ENCODE data around the gene GABRD. TPM values are rescaled to one million over a fixed set of nuclear protein-coding genes. Genes with fewer than 3 reads are reported as not detected.

GABRD gene
- total and polyA plus RNA-seq, 10 of the 15 experiments (the other 5 are each of a cell fraction or from before 2014, with no cell fraction given), result not detected

DNA sequence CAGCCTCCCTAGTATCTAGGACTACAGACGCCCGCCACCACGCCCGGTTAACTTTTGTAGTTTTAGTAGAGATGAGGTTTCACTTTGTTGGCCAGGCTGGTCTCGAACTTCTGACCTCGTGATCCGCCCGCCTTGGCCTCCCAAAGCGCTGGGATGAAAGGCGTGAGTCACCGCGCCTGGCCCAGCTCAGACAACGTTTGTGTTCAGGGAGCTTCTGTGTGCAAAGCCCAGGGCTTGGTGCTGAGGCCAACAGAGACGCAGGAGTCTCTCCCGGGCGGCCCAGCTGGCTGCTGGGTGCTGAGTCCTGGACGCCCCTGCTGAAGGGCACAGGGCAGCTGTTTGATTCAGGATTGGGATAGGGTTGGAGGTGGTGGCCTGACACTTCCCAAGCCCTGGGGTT, 34.1 kb downstream of the GABRD start (continued):
- TF ChIP-seq CREM (IDR thresholded peaks at IDR 0.05; ENCODE audit: low read depth), result no peak

GRCh38 chr1:2053784-2054376, 34.7 kb downstream of the GABRD start:
- no peak for DNase-seq (ENCODE audit: low read depth, low spot score)
- SMC1A ChIA-PET (ENCODE audit: uncharacterized antibody, unreplicated experiment), result no interaction called here
- no peaks in the 10 kb centered on the region for H3K36me3 ChIP-seq (ENCODE audit: control insufficient read depth in 2 of 2, insufficient read depth in 2 of 2, low read length in 1 of 2)
- no peaks in the 10 kb centered on the region for H3K27me3 ChIP-seq (replicated peaks in 1 of 2; ENCODE audit: control insufficient read depth in 2 of 2, insufficient read depth in 2 of 2, low read length in 1 of 2)
- no peaks in the 10 kb centered on the region for H4K20me1 ChIP-seq (ENCODE audit: control insufficient read depth, insufficient read depth)
- H3K9ac ChIP-seq (ENCODE audit: control insufficient read depth, insufficient read depth, low read length), result no peak overlapping the region
- H3K4me1 ChIP-seq (ENCODE audit: control insufficient read depth, insufficient read depth, low read length), result no peaks in the 10 kb centered on the region
- intact Hi-C loops (cut with micrococcal nuclease; ENCODE audit: unreplicated experiment) (no loop called here), in situ Hi-C loops (cut with MboI) (no loop called here)
- CTCF ChIA-PET, result no interaction called here
- no peak for FAIRE-seq
- RAD21 ChIA-PET (ENCODE audit: unreplicated experiment), result no interaction called here
- H3K4me2 ChIP-seq (ENCODE audit: control insufficient read depth, insufficient read depth), result no peak overlapping the region
- no TSS peak for BruUV-seq (replicated peaks)
- POLR2A ChIA-PET, result no interaction called here
- no peak overlapping the region for H2AFZ ChIP-seq (ENCODE audit: control insufficient read depth, low read depth, low read length)
- 68% methylated on average over 12 of the region's 12 CpGs for WGBS (ENCODE audit: insufficient coverage, insufficient replicate concordance, low lambda C conversion rate, missing lambda C conversion rate)
- no peak for ATAC-seq
- H3K9me3 ChIP-seq (replicated peaks; ENCODE audit: control insufficient read depth, insufficient read depth, low read length), result no peaks in the 10 kb centered on the region
- H3K79me2 ChIP-seq (ENCODE audit: control insufficient read depth, insufficient read depth, low read length), result no peaks in the 10 kb centered on the region
- H3K27ac ChIP-seq (ENCODE audit: control insufficient read depth, insufficient read depth), result no peak overlapping the region
- no peak overlapping the region for H3K4me3 ChIP-seq
- TF ChIP-seq MXI1 (IDR thresholded peaks at IDR 0.05; ENCODE audit: low read depth, low read length) (no peak), MEF2B (IDR thresholded peaks at IDR 0.05; ENCODE audit: partially characterized antibody, poor library complexity, severe bottlenecking) (no peak), PAX5 (IDR thresholded peaks at IDR 0.05; ENCODE audit: borderline replicate concordance, low read depth, low read length) (no peak), YBX1 (IDR thresholded peaks at IDR 0.05) (no peak), RFX5 (IDR thresholded peaks at IDR 0.05; ENCODE audit: low read depth, low read length) (no peak), NFYA (IDR thresholded peaks at IDR 0.05; ENCODE audit: borderline replicate concordance, low read depth, low read length) (no peak), ASH2L (IDR thresholded peaks at IDR 0.05; ENCODE audit: borderline replicate concordance, low read depth) (no peak), KLF5 (IDR thresholded peaks at IDR 0.05; ENCODE audit: partially characterized antibody) (no peak), ZNF622 (IDR thresholded peaks at IDR 0.05) (no peak), ZNF24 (IDR thresholded peaks at IDR 0.05) (no peak), ZBTB4 (CRISPR knock-in tag; IDR thresholded peaks at IDR 0.05) (no peak), SMAD1 (IDR thresholded peaks at IDR 0.05; ENCODE audit: low read depth, partially characterized antibody) (no peak), ATF3 (IDR thresholded peaks at IDR 0.05; ENCODE audit: borderline replicate concordance, extremely low read depth, low read depth, low read length) (no peak), SUZ12 (IDR thresholded peaks at IDR 0.05; ENCODE audit: unreplicated experiment) (no peak)
- TF ChIP-seq, protein P1, sequence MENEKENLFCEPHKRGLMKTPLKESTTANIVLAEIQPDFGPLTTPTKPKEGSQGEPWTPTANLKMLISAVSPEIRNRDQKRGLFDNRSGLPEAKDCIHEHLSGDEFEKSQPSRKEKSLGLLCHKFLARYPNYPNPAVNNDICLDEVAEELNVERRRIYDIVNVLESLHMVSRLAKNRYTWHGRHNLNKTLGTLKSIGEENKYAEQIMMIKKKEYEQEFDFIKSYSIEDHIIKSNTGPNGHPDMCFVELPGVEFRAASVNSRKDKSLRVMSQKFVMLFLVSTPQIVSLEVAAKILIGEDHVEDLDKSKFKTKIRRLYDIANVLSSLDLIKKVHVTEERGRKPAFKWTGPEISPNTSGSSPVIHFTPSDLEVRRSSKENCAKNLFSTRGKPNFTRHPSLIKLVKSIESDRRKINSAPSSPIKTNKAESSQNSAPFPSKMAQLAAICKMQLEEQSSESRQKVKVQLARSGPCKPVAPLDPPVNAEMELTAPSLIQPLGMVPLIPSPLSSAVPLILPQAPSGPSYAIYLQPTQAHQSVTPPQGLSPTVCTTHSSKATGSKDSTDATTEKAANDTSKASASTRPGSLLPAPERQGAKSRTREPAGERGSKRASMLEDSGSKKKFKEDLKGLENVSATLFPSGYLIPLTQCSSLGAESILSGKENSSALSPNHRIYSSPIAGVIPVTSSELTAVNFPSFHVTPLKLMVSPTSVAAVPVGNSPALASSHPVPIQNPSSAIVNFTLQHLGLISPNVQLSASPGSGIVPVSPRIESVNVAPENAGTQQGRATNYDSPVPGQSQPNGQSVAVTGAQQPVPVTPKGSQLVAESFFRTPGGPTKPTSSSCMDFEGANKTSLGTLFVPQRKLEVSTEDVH (IDR thresholded peaks at IDR 0.05; ENCODE audit: low read depth, partially characterized antibody), result no peak

Measured in GM12878 (cell line).